Keratinocyte (primary cell): ENCODE results near the gene FBXO33. TPM values are rescaled to one million over a fixed set of nuclear protein-coding genes. Genes with fewer than 3 reads are reported as not detected.

ENCODE experiments used
- DNase-seq: peaks from one replicate; pipeline ENCODE4 v3.0.0-alpha.2; 2011; ENCODE audit warnings: low read depth, missing footprints, low spot score
- FAIRE-seq: peaks from 2 replicates; lab custom pipeline; 2011; peaks lifted over from hg19 to GRCh38; lab: Jason Lieb, UNC
- H2AFZ ChIP-seq: 2 replicates; pipeline ENCODE4 v1.6.0; 2012; ENCODE audit warnings: low read length, control low read depth, inconsistent platforms; ENCODE audit not compliant: control insufficient read depth
- H3K27ac ChIP-seq: 2 replicates; pipeline ENCODE4 v1.5.1; 2011; ENCODE audit warnings: low read length; ENCODE audit not compliant: control insufficient read depth, insufficient read depth
- H3K27me3 ChIP-seq: 3 replicates; pipeline ENCODE4 v1.6.0; 2011; ENCODE audit warnings: low read length; ENCODE audit not compliant: control insufficient read depth, insufficient read depth; ENCODE audit errors: extremely low read depth
- H3K36me3 ChIP-seq, 2 experiments: 2 replicates in 1 of 2; 3 replicates in 1 of 2; pipeline ENCODE4 v1.5.1; 2011; ENCODE audit warnings: low read length in 2 of 2, mild to moderate bottlenecking in 1 of 2; ENCODE audit not compliant: control insufficient read depth in 2 of 2, insufficient read depth in 2 of 2; ENCODE audit errors: extremely low read depth in 1 of 2
- H3K4me1 ChIP-seq: 3 replicates; pipeline ENCODE4 v1.5.1; 2011; ENCODE audit warnings: low read length; ENCODE audit not compliant: control insufficient read depth, insufficient read depth; ENCODE audit errors: extremely low read depth
- H3K4me2 ChIP-seq: 3 replicates; pipeline ENCODE4 v1.6.0; 2011; ENCODE audit warnings: low read depth, low read length; ENCODE audit not compliant: control insufficient read depth, insufficient read depth; ENCODE audit errors: extremely low read depth
- H3K4me3 ChIP-seq, 3 experiments: fragments of 200-600 bp in 1 of 3; sonication (generic) in 1 of 3; 2 replicates in 2 of 3; 3 replicates in 1 of 3; pipeline ENCODE4 v1.5.1; 2011 to 2016; ENCODE audit warnings: low read length in 3 of 3, mild to moderate bottlenecking in 3 of 3, control low read depth in 2 of 3, inconsistent platforms in 1 of 3, low read depth in 1 of 3, mixed read lengths in 1 of 3, mixed run types in 1 of 3, moderate library complexity in 1 of 3; ENCODE audit not compliant: control insufficient read depth in 2 of 3, insufficient read depth in 2 of 3; ENCODE audit errors: extremely low read depth in 1 of 3
- H3K79me2 ChIP-seq: 2 replicates; pipeline ENCODE4 v1.6.0; 2012; ENCODE audit warnings: low read length; ENCODE audit not compliant: control insufficient read depth, insufficient read depth
- H3K9ac ChIP-seq: 3 replicates; pipeline ENCODE4 v1.6.0; 2011; ENCODE audit warnings: low read length; ENCODE audit not compliant: control insufficient read depth, insufficient read depth; ENCODE audit errors: extremely low read depth
- H3K9me1 ChIP-seq: 3 replicates; pipeline ENCODE4 v1.6.0; 2011; ENCODE audit warnings: low read length; ENCODE audit not compliant: control insufficient read depth, insufficient read depth; ENCODE audit errors: extremely low read depth
- H3K9me3 ChIP-seq: 2 replicates; pipeline ENCODE4 v1.5.1; 2012; ENCODE audit warnings: low read depth, low read length; ENCODE audit not compliant: control insufficient read depth
- H4K20me1 ChIP-seq: 3 replicates; pipeline ENCODE4 v1.6.0; 2011; ENCODE audit warnings: low read length; ENCODE audit not compliant: control insufficient read depth, insufficient read depth; ENCODE audit errors: extremely low read depth
- CTCF ChIP-seq, 3 experiments: IDR thresholded peaks in 1 of 3; conservative IDR thresholded peaks in 1 of 3; optimal IDR thresholded peaks in 1 of 3; 2 replicates in 2 of 3; 3 replicates in 1 of 3; pipeline versions ENCODE3 to v1.5.1; 2011; ENCODE audit warnings: low read length in 3 of 3, mild to moderate bottlenecking in 3 of 3, moderate library complexity in 2 of 3, control low read depth in 1 of 3, inconsistent platforms in 1 of 3; ENCODE audit not compliant: insufficient read depth in 2 of 3; ENCODE audit errors: extremely low read depth in 1 of 3
- EZH2 ChIP-seq: IDR thresholded peaks from one replicate; pipeline ENCODE4 v1.6.1; 2012; ENCODE audit warnings: inconsistent platforms, mild to moderate bottlenecking, low read length, moderate library complexity
- dilution Hi-C: fragments of 300-500 bp; cut with MboI; formaldehyde crosslinking; loops from one replicate; pipeline ENCODE4 v1.7.0; 2020; ENCODE audit warnings: low sequenced_read_pairs; ENCODE audit not compliant: extremely low pct_ligation_motif_present
- polyA plus RNA-seq, 5 experiments: library from polyadenylated mRNA; depleted of rRNA in 3 of 5; stranded (reverse) in 3 of 5; stranded (forward) in 1 of 5; unstranded in 1 of 5; fragments of >200 nt; gene quantifications; 1 replicate in 1 of 5; 2 replicates in 3 of 5; 3 replicates in 1 of 5; pipeline versions ENCODE4 v1.2.1 to v1.2.3, GENCODE V29; 2011 to 2012; ENCODE audit warnings: missing spikeins in 2 of 5, low read depth in 1 of 5, low replicate concordance in 1 of 5

The FBXO33 gene
- polyA plus RNA-seq, 1 donor (not counting 4 experiments of a cell fraction or from before 2014, with no cell fraction given) = 12.0 TPM

- Histone ChIP-seq H3K4me2 (peak overlapping the region; percentile 98), H3K4me1 (peaks cover 10% of the 10 kb centered on the region), H3K9me1 (no peaks in the 10 kb centered on the region), H3K4me3 (peak overlapping the region; percentile 71 to 92 (median 74)), H2AFZ (peak overlapping the region; percentile 99), H3K36me3 (no peaks in the 10 kb centered on the region), H3K27ac (peak overlapping the region; percentile 85), H3K79me2 (peaks cover 16% of the 10 kb centered on the region), H3K27me3 (no peaks in the 10 kb centered on the region), H3K9ac (peak overlapping the region; percentile 83), H4K20me1 (no peaks in the 10 kb centered on the region), H3K9me3 (no peaks in the 10 kb centered on the region)
- dilution Hi-C loops = no loop called here
- DNase-seq (no peak), FAIRE-seq (peak; percentile 68)
- TF ChIP-seq CTCF (optimal IDR thresholded peaks at IDR 0.05 in 1 of 3, IDR thresholded peaks at IDR 0.05 in 1 of 3, conservative IDR thresholded peaks at IDR 0.05 in 1 of 3; ENCODE audit: extremely low read depth in 1 of 3, insufficient read depth in 2 of 3, low read length in 3 of 3) (peak; percentile 17 to 57 (median 20)), EZH2 (no peak)
These were observed 602 bp upstream of the FBXO33 start for GRCh38 chr14:39432619-39433451.

- dilution Hi-C loops = no loop called here
- Histone ChIP-seq H3K9me1 (no peaks in the 10 kb centered on the region), H4K20me1 (no peaks in the 10 kb centered on the region), H3K36me3 (no peaks in the 10 kb centered on the region), H2AFZ (peak overlapping the region; percentile 97), H3K4me1 (peaks cover 10% of the 10 kb centered on the region), H3K9ac (peak overlapping the region; percentile 99), H3K27me3 (no peaks in the 10 kb centered on the region), H3K4me2 (peak overlapping the region; percentile 81), H3K27ac (peak overlapping the region; percentile 99), H3K79me2 (peaks cover 16% of the 10 kb centered on the region), H3K9me3 (no peaks in the 10 kb centered on the region), H3K4me3 (peak overlapping the region; percentile 87 to 98 (median 93))
- TF ChIP-seq CTCF (optimal IDR thresholded peaks at IDR 0.05 in 1 of 3, IDR thresholded peaks at IDR 0.05 in 1 of 3, conservative IDR thresholded peaks at IDR 0.05 in 1 of 3; ENCODE audit: extremely low read depth in 1 of 3, insufficient read depth in 2 of 3, low read length in 3 of 3) = no peak
- TF ChIP-seq EZH2 = no peak
- DNase-seq = no peak
- FAIRE-seq = no peak
These were observed 636 bp downstream of the FBXO33 start for GRCh38 chr14:39431416-39432178.
